H1 (cell line): Measurements from ENCODE around the gene CTNS. TPM values are rescaled to one million over a fixed set of nuclear protein-coding genes. Genes with fewer than 3 reads are reported as not detected.

Experiments
- CTCF ChIA-PET: fragments of 300-600 bp; sonication (Branson Sonifier 250); formaldehyde crosslinking; loops from one replicate; lab custom pipeline; 2021; ENCODE audit not compliant: partially characterized antibody; lab: Charles Lee
- POLR2A ChIA-PET: fragments of 300-600 bp; sonication (Branson Sonifier 250); formaldehyde crosslinking; loops from one replicate; lab custom pipeline; 2021; ENCODE audit warnings: inconsistent platforms; ENCODE audit not compliant: partially characterized antibody; lab: Charles Lee
- DNase-seq, 2 experiments: peaks; one replicate each; pipeline versions ENCODE4 v3.0.0 to v3.0.0-alpha.2; 2010 to 2022; ENCODE audit warnings: low spot score in 2 of 2, low read depth in 1 of 2, mixed read lengths in 1 of 2
- FAIRE-seq: peaks from 2 replicates; lab custom pipeline; 2011; peaks lifted over from hg19 to GRCh38; lab: Jason Lieb, UNC
- H2AFZ ChIP-seq: 2 replicates; pipeline ENCODE4 v1.8.1; 2012; ENCODE audit warnings: low read length, inconsistent platforms
- H2AK5ac ChIP-seq: 2 replicates; pipeline ENCODE4 v1.6.1; 2013; ENCODE audit warnings: low read depth, low read length
- H2BK120ac ChIP-seq: replicated peaks from 2 replicates; pipeline ENCODE3; 2013; ENCODE audit warnings: low read depth, low read length, inconsistent platforms
- H2BK12ac ChIP-seq: 2 replicates; pipeline ENCODE4 v1.6.1; 2013; ENCODE audit warnings: low read depth, low read length
- H2BK15ac ChIP-seq: 2 replicates; pipeline ENCODE4 v1.6.1; 2013; ENCODE audit warnings: low read length
- H2BK20ac ChIP-seq: 2 replicates; pipeline ENCODE4 v1.6.1; 2013; ENCODE audit warnings: low read length
- H2BK5ac ChIP-seq: 2 replicates; pipeline ENCODE4 v1.6.1; 2013; ENCODE audit warnings: low read depth, low read length
- H3K14ac ChIP-seq: 2 replicates; pipeline ENCODE4 v1.6.1; 2013; ENCODE audit warnings: inconsistent platforms; ENCODE audit not compliant: insufficient read length
- H3K18ac ChIP-seq: 2 replicates; pipeline ENCODE4 v1.6.1; 2013; ENCODE audit warnings: low read length; ENCODE audit errors: extremely low read depth
- H3K23ac ChIP-seq: 2 replicates; pipeline ENCODE4 v1.6.1; 2013; ENCODE audit warnings: inconsistent platforms; ENCODE audit not compliant: insufficient read length
- H3K23me2 ChIP-seq: 2 replicates; pipeline ENCODE4 v1.6.1; 2013; ENCODE audit warnings: low read depth, low read length
- H3K27ac ChIP-seq: 2 replicates; pipeline ENCODE4 v1.6.1; 2011; ENCODE audit warnings: low read depth, low read length, inconsistent platforms
- H3K27me3 ChIP-seq, 4 experiments: replicated peaks in 1 of 4; 1 replicate in 1 of 4; 2 replicates in 3 of 4; pipeline versions ENCODE4 v1.6.1 to v1.8.1; 2011 to 2013; ENCODE audit warnings: low read length in 3 of 4, mild to moderate bottlenecking in 3 of 4, inconsistent platforms in 2 of 4, mixed read lengths in 2 of 4, moderate library complexity in 1 of 4; ENCODE audit not compliant: control insufficient read depth in 3 of 4, insufficient read depth in 3 of 4; ENCODE audit errors: extremely low read depth in 1 of 4
- H3K36me3 ChIP-seq, 4 experiments: 2 replicates each; pipeline versions ENCODE4 v1.6.1 to v1.8.1; 2011 to 2013; ENCODE audit warnings: mild to moderate bottlenecking in 4 of 4, low read length in 3 of 4, moderate library complexity in 2 of 4, control low read depth in 1 of 4, inconsistent platforms in 1 of 4; ENCODE audit not compliant: insufficient read depth in 4 of 4, control insufficient read depth in 2 of 4
- H3K4ac ChIP-seq: replicated peaks from 2 replicates; pipeline ENCODE3; 2013; ENCODE audit warnings: low read length, low read depth, mixed read lengths, inconsistent platforms; ENCODE audit not compliant: insufficient read length
- H3K4me1 ChIP-seq, 4 experiments: replicated peaks in 1 of 4; 1 replicate in 1 of 4; 2 replicates in 3 of 4; pipeline versions ENCODE4 v1.6.1 to v1.8.1; 2011 to 2013; ENCODE audit warnings: low read length in 3 of 4, inconsistent platforms in 2 of 4, mixed read lengths in 1 of 4; ENCODE audit not compliant: insufficient read depth in 4 of 4, control insufficient read depth in 3 of 4
- H3K4me2 ChIP-seq, 2 experiments: 2 replicates each; pipeline versions ENCODE4 v1.6.1 to v1.8.1; 2011 to 2013; ENCODE audit warnings: low read depth in 2 of 2, low read length in 2 of 2, control low read depth in 1 of 2, inconsistent platforms in 1 of 2, mild to moderate bottlenecking in 1 of 2; ENCODE audit not compliant: insufficient read depth in 1 of 2
- H3K4me3 ChIP-seq, 4 experiments: fragments of 200-600, 300-600 bp in 1 of 4; sonication (generic), shearing (Covaris generic), sonication (Bioruptor Twin) in 1 of 4; 2 replicates each; pipeline versions ENCODE4 v1.5.1 to v1.8.1; 2011 to 2016; ENCODE audit warnings: low read length in 4 of 4, low read depth in 3 of 4, control low read depth in 2 of 4, inconsistent platforms in 2 of 4, mild to moderate bottlenecking in 2 of 4, mixed read lengths in 1 of 4, moderate library complexity in 1 of 4; ENCODE audit not compliant: insufficient read depth in 2 of 4; ENCODE audit errors: extremely low read depth in 1 of 4
- H3K56ac ChIP-seq: replicated peaks from 2 replicates; pipeline ENCODE3; 2013; ENCODE audit warnings: low read depth, mild to moderate bottlenecking, mixed read lengths, low read length, inconsistent platforms; ENCODE audit not compliant: insufficient read length
- H3K79me1 ChIP-seq: 2 replicates; pipeline ENCODE4 v1.6.1; 2013; ENCODE audit warnings: low read depth, low read length, control low read depth
- H3K79me2 ChIP-seq, 2 experiments: 2 replicates each; pipeline versions ENCODE4 v1.6.1 to v1.8.1; 2012 to 2013; ENCODE audit warnings: low read length in 2 of 2, mild to moderate bottlenecking in 2 of 2, inconsistent platforms in 1 of 2; ENCODE audit not compliant: insufficient read depth in 2 of 2, control insufficient read depth in 1 of 2
- H3K9ac ChIP-seq, 4 experiments: replicated peaks in 1 of 4; 1 replicate in 1 of 4; 2 replicates in 3 of 4; pipeline versions ENCODE4 v1.6.1 to v1.8.1; 2011 to 2013; ENCODE audit warnings: low read depth in 3 of 4, low read length in 3 of 4, control low read depth in 2 of 4, mild to moderate bottlenecking in 2 of 4, moderate library complexity in 2 of 4, inconsistent platforms in 1 of 4; ENCODE audit errors: extremely low read depth in 1 of 4
- H3K9me3 ChIP-seq, 2 experiments: 2 replicates each; pipeline versions ENCODE4 v1.6.1 to v1.8.1; 2012 to 2013; ENCODE audit warnings: mild to moderate bottlenecking in 2 of 2, moderate library complexity in 2 of 2, control low read depth in 1 of 2, inconsistent platforms in 1 of 2, low read depth in 1 of 2, low read length in 1 of 2, mixed read lengths in 1 of 2; ENCODE audit not compliant: insufficient read depth in 2 of 2
- H4K20me1 ChIP-seq, 2 experiments: replicated peaks in 1 of 2; 2 replicates each; pipeline versions ENCODE3 to v1.8.1; 2011 to 2013; ENCODE audit warnings: inconsistent platforms in 2 of 2, low read length in 2 of 2, mild to moderate bottlenecking in 1 of 2; ENCODE audit not compliant: insufficient read depth in 2 of 2, control insufficient read depth in 1 of 2
- H4K5ac ChIP-seq: 2 replicates; pipeline ENCODE4 v1.6.1; 2013; ENCODE audit warnings: low read length, low read depth, mixed read lengths, inconsistent platforms; ENCODE audit not compliant: insufficient read length
- H4K8ac ChIP-seq: 2 replicates; pipeline ENCODE4 v1.8.0; 2013; ENCODE audit warnings: mild to moderate bottlenecking, moderate library complexity, low read length, inconsistent platforms; ENCODE audit not compliant: insufficient read depth; ENCODE audit errors: extremely low read depth
- H4K91ac ChIP-seq: replicated peaks from 2 replicates; pipeline ENCODE3; 2013; ENCODE audit warnings: low read length, mixed read lengths, inconsistent platforms; ENCODE audit not compliant: insufficient read length
- CEBPB ChIP-seq: IDR thresholded peaks from 2 replicates; pipeline ENCODE4 v1.6.1; 2012; ENCODE audit warnings: low read depth, low read length
- JUND ChIP-seq: IDR thresholded peaks from 2 replicates; pipeline ENCODE4 v1.6.1; 2011; ENCODE audit warnings: mild to moderate bottlenecking, improper control_type of control experiment, low read length
- RBBP5 ChIP-seq: IDR thresholded peaks from 2 replicates; pipeline ENCODE4 v1.7.1; 2012; ENCODE audit warnings: low read depth, mild to moderate bottlenecking, inconsistent platforms, low read length, moderate library complexity, borderline replicate concordance
- WGBS, 2 experiments: shearing (Covaris generic) in 1 of 2; methylation state at CpG; one replicate each; pipeline versions ENCODE4 v1.1.6 to v1.1.7; 2013 to 2015; ENCODE audit warnings: low lambda C conversion rate in 2 of 2, mixed read lengths in 2 of 2, inconsistent platforms in 1 of 2, low coverage in 1 of 2, missing lambda C conversion rate in 1 of 2; ENCODE audit not compliant: insufficient replicate concordance in 2 of 2, insufficient coverage in 1 of 2, insufficient read length in 1 of 2; ENCODE audit errors: extremely low coverage in 1 of 2, missing lambda C conversion rate in 1 of 2; 5-methylcytosine and 5-hydroxymethylcytosine counted together
- polyA plus RNA-seq, 7 experiments: library from polyadenylated mRNA; depleted of rRNA in 3 of 7; stranded (reverse) in 5 of 7; unstranded in 2 of 7; fragments of >200 nt in 5 of 7; fragments of 200-250 nt in 2 of 7; gene quantifications; 1 replicate in 5 of 7; 2 replicates in 1 of 7; 4 replicates in 1 of 7; pipeline versions ENCODE4 v1.2.1 to v1.2.3, GENCODE V29; 2011 to 2013; ENCODE audit warnings: missing spikeins in 2 of 7, mixed read lengths in 2 of 7
- total RNA-seq: library from RNA; stranded (reverse); fragmentation: NEBNext Ultra II Directional; extraction: Animal tissue kit (Norgen Biotek cat#: 25700); gene quantifications from 2 replicates; pipeline ENCODE4 v1.2.1, GENCODE V29; 2021

The CTNS gene
- total and polyA plus RNA-seq, 2 of the 8 experiments (the other 6 are each of a cell fraction or from before 2014, with no cell fraction given): 11.6 to 12.9 TPM

DNA sequence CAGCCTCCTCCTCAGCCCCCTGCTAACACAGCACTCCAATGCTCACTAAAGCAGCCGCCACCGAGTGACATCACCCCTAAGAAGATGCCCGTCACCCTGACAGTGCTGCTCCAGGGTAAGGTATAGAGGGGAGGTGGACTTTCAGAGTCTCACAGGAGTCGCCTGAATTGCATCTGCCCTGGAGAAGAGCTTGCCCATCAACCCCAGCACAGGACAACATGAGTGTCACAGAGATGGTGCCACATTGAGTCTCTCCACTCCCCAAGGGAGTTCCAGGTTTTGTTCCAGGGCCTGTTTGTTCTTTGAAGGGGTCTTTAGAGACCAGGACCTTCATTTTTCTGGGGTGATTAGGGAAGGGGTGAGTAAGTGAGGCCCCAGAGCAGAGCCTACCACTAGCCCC, 61.6 kb downstream of the CTNS start:
- Histone ChIP-seq H3K23me2 (peaks cover 9% of the 10 kb centered on the region; the same call in 1 of the 2 replicates), H3K23ac (no peak overlapping the region), H3K4me1 (peaks cover 0 to 14% (median 8%) of the 10 kb centered on the region in 4 experiments; a peak in 5 of 7 replicates), H3K79me2 (no peaks in the 10 kb centered on the region), H3K4me3 (no peak overlapping the region), H4K8ac (no peak overlapping the region; the same call in 1 of the 2 replicates), H3K56ac (no peak overlapping the region), H3K27ac (no peak overlapping the region), H2AFZ (no peak overlapping the region), H3K9ac (no peak overlapping the region), H4K5ac (no peak overlapping the region), H4K91ac (no peak overlapping the region), H2AK5ac (no peak overlapping the region), H2BK5ac (no peak overlapping the region), H3K4me2 (no peak overlapping the region), H3K36me3 (no peaks in the 10 kb centered on the region; a peak in 1 of 8 replicates), H3K4ac (no peak overlapping the region), H4K20me1 (peaks cover 0 to 5% of the 10 kb centered on the region in 2 experiments), H2BK15ac (no peak overlapping the region), H2BK120ac (no peak overlapping the region), H3K14ac (no peak overlapping the region), H3K9me3 (peaks cover 0 to 4% of the 10 kb centered on the region in 2 experiments; a peak in 1 of 4 replicates), H3K18ac (no peak overlapping the region), H3K27me3 (peaks cover 0 to 22% (median 13%) of the 10 kb centered on the region in 4 experiments; a peak in 6 of 7 replicates), H2BK20ac (no peak overlapping the region), H3K79me1 (no peaks in the 10 kb centered on the region), H2BK12ac (no peak overlapping the region)
- POLR2A ChIA-PET: interaction anchor here (0.8 to 1.4 kb wide), 4 partner anchors 25 to 1012 kb away, joined by 3 to 5 read pairs (median 3); partner anchors contain the start of genes CTNS, HASPIN and SHPK
- CTCF ChIA-PET: interaction anchor here (3.0 kb wide), 1 partner anchor 15 kb away, joined by 14 read pairs; no protein-coding TSS in a partner anchor
- WGBS, 2 experiments: 84% methylated on average over 4 of the region's 4 CpGs; no CpG with 5 or more reads in 1 of the 2 experiments
- FAIRE-seq (no peak), DNase-seq (no peak)
- TF ChIP-seq RBBP5 (no peak), CEBPB (no peak), JUND (no peak)
